ENCODE measurements around the gene QRFP.

The QRFP gene

DNA sequence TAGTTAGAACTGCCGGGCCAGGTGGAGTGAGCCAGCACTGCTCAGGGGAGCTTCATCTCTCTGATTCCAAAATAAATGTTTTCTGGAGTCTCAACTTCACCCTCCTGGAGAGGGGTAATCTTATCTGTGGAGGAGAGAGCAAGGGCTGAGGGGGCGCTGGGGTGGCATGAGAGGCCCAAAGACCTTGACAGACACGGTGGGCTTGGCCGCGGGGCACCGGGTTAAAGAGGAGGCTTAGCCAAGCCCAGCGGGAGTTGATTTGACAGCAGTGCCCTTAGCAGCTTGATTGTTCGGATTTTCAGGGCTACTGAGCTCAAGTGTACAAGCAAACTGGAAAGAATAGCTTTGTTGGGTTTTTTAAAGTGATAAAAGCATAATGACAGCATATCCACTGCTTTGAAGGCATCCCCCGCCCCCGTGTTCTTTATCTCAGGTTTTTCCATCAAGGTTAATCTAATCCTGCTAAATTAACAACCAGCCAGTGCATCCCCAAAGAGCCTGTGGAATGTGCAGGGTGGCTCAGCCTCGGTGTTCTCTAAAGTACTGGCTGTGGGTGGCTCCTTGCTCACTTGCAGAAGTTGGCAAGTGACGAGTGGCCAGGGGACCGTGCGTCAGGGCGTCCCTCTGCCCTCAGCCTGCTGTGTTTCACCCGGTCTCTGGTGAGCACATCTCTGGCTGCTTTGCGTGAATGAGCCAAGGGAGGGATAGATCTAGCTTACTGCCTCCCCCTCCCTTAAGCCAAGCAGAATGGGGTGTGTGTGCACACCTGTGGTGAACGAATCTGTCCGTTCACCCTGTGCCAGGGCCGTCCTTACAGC is 5.5 kb downstream of the QRFP start:
- DNase-seq = no peak

DNA sequence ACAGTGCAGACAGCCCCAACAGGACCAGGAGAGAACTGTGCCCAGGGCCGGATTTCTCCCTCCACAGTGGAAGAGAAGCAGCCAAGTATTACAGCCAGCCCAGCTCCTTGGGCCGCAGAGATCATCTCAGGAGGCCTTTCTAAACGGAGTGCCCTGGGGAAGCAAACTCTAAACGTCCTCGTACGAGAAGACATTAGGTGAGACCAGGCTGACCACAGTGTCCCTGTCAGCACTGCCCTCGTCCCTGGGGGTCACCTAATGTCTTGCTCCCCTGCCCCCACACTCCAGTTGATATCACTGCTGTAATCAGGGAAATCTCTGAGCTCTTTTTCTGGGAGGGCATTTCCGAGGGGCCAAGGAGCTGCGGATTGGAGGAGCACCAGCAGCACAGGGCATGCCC is 6.5 kb downstream of the QRFP start:
- no peak for DNase-seq

DNA sequence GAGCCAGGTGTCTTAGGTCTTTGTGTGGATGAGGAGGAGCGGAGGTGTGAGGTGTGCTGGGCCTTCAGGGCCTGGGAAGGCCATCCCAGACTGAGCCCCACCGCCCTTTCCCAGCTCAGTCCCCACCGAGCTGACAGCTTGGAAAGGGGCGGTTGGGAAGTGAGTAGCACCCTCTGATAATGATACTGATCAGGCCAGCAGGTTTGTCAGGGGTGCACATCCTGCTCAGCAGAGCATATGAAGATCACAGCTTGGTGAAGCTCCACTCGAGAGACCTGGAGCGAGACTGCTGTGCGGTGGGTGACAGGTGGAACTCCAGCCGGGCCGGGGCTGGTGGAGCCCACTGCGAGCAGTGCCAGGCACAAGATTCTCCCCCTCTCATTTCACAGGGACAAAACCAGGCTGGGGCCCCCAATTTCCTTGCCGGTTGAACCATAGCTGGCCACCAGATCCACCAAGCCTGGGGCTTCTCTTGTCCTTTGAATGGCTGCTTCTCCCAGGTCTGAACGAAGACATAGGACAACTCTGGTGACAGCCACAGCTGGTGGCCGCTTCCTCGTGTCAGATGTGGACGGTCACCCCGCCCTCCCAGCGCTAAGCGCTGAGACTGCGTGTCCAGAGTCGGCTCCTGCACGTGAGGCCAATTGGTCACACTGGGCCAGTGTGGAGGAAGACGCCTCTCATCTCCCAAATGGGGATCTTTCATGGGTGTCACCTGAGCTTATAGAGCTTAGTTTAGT is 8.3 kb downstream of the QRFP start:
- no peak for DNase-seq

DNA sequence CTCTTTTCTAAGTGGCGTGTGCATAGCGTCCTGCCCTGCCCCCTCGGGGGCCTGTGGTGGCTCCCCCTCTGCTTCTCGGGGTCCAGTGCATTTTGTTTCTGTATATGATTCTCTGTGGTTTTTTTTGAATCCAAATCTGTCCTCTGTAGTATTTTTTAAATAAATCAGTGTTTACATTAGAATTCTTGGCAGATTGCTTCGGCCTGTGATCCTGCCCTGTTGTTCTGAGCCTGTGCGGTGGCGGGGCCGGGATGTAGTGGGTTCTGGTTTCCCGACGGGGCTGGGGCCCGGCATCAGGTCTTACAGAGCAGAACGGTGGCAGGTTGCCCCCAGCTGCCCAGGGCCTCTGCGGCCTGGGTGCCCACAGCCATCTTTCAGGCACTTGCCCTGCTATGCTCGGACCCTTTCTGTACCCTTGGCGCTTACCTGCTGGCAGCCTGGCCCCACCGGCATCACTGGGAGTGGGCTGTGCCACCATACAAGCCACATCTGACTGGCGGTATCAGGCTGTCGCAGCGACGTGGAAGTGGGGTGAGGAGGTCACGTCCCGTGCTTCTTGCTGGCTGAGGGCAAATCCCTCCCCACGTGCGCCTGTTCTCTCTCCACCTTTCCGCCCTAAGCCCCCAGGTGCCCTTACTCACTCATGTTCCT is 9.0 kb downstream of the QRFP start:
- no peak for DNase-seq

DNA sequence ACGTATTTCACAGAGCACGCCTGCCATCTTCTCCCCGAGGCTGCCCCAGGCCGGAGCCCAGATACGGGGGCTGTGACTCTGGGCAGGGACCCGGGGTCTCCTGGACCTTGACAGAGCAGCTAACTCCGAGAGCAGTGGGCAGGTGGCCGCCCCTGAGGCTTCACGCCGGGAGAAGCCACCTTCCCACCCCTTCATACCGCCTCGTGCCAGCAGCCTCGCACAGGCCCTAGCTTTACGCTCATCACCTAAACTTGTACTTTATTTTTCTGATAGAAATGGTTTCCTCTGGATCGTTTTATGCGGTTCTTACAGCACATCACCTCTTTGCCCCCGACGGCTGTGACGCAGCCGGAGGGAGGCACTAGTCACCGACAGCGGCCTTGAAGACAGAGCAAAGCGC is 9.6 kb downstream of the QRFP start:
- no peak for DNase-seq

DNA sequence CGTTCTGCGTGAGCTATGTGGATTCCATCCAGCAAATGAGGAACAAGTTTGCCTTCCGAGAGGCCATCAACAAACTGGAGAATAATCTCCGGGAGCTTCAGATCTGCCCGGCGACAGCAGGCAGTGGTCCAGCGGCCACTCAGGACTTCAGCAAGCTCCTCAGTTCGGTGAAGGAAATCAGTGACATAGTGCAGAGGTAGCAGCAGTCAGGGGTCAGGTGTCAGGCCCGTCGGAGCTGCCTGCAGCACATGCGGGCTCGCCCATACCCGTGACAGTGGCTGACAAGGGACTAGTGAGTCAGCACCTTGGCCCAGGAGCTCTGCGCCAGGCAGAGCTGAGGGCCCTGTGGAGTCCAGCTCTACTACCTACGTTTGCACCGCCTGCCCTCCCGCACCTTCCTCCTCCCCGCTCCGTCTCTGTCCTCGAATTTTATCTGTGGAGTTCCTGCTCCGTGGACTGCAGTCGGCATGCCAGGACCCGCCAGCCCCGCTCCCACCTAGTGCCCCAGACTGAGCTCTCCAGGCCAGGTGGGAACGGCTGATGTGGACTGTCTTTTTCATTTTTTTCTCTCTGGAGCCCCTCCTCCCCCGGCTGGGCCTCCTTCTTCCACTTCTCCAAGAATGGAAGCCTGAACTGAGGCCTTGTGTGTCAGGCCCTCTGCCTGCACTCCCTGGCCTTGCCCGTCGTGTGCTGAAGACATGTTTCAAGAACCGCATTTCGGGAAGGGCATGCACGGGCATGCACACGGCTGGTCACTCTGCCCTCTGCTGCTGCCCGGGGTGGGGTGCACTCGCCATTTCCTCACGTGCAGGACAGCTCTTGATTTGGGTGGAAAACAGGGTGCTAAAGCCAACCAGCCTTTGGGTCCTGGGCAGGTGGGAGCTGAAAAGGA is 10.9 kb downstream of the QRFP start:
- no peak for DNase-seq

DNA sequence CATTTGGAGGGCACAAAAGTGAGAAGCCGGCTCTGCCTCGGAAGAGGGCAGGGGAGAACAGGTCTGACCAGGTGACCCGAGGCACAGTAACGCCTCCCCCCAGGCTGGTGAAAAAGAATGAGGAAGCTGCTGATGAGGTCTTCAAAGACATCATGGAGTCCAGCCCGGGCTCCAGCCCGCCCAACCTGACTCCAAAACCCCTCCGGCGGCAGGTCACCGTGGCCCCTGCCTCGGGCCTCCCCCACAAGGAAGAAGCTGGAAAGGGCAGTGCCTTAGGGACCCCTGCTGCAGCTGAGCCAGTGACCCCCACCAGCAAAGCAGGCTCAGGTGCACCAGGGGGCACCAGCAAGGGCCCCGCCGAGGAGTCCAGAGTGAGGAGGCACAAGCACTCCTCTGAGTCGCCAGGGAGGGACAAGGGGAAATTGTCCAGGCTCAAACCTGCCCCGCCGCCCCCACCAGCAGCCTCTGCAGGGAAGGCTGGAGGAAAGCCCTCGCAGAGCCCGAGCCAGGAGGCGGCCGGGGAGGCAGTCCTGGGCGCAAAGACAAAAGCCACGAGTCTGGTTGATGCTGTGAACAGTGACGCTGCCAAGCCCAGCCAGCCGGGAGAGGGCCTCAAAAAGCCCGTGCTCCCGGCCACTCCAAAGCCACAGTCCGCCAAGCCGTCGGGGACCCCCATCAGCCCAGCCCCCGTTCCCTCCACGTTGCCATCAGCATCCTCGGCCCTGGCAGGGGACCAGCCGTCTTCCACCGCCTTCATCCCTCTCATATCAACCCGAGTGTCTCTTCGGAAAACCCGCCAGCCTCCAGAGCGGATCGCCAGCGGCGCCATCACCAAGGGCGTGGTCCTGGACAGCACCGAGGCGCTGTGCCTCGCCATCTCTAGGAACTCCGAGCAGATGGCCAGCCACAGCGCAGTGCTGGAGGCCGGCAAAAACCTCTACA is 11.8 kb downstream of the QRFP start:
- no peak for DNase-seq

DNA sequence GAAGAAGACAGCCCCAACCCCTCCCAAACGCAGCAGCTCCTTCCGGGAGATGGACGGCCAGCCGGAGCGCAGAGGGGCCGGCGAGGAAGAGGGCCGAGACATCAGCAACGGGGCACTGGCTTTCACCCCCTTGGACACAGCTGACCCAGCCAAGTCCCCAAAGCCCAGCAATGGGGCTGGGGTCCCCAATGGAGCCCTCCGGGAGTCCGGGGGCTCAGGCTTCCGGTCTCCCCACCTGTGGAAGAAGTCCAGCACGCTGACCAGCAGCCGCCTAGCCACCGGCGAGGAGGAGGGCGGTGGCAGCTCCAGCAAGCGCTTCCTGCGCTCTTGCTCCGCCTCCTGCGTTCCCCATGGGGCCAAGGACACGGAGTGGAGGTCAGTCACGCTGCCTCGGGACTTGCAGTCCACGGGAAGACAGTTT is 12.5 kb downstream of the QRFP start:
- DNase-seq = no peak

DNA sequence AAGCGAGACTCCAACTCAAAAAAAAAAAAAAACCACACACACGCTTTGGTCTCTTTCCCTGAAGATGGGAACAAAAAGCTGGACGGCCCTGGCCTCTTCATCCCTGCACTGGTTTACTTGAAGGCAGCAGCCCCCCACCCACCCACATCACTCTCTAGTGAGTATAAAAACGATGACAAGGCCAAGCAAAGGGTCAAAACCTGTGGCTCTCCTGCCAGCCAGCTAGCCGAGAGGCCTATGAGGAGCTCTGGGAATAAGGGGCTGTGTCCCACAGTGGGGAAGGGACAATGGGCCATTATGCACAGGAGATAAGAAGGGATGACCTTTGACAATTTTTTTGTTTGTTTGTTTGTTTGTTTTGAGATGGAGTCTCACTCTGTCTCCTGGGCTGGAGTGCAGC is 13.1 kb downstream of the QRFP start:
- no peak for DNase-seq

DNA sequence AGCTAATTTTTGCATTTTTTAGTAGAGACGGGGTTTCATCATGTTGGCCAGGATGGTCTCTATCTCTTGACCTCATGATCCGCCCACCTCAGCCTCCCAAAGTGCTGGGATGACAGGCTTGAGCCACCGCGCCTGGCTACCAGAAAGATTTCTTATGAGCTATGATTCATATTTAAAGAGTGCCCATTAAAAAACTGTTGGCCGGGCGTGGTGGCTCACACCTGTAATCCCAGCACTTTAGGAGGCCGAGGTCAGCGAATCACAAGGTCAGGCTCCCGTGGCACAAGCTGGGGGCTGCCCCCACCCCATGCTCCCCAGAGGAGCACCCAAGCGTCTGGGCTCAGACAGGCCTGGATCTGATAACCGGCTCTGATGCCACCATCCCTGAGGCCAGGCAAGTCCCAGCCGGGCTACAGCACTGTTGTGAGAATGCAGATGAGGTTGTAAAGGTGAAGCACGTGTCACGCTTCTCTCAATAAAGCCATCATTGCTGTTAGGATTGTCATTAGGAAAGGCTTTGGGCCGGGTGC is 13.9 kb downstream of the QRFP start:
- no peak for DNase-seq

DNA sequence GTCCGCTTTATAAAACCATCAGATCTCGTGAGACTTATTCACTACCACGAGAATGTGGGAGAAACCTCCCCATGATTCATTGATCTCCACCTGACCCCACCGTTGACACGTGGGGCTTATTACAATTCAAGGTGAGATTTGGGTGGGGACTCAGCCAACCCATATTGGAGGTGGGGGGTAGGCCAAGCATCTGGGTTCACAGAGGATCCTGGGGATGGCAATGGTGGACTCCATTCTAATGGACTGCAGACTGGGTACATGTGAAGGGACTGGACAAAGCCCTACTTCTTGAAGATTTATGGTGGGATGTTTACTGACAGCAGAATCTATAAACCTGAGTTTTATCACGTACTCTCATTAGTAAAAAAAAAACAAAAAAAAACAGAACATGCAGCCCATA is 15.1 kb downstream of the QRFP start:
- no peak for DNase-seq

DNA sequence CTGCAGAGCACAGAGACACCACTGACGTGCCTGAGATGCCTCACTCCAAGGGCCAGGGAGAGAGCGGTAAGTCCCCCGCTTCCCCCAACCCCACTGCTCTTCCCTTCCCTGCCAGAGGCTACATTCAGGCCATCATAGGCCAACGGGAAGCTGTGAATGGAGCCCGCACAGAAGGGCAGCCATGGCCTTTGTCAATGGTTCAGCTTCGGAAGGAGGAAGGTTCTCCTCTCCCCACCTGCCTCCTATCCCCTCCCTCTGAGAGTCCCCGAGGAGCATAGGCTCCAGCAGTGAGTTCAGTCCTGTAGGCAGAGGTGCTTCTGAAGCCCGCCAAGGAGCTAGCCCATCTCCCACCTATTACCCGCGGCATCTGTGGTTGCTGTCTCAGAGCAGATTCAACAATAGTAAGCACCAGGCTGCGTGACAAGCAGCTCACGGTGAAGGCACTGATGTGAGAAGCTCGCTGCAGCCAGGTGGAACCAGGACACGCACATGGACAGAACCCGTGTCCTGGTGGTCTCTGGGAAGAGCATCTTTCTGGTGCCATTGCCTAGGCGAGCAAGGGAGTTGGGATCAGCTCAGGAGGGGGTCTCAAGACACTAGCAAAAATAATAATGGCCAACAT is 15.9 kb downstream of the QRFP start:
- DNase-seq = no peak

DNA sequence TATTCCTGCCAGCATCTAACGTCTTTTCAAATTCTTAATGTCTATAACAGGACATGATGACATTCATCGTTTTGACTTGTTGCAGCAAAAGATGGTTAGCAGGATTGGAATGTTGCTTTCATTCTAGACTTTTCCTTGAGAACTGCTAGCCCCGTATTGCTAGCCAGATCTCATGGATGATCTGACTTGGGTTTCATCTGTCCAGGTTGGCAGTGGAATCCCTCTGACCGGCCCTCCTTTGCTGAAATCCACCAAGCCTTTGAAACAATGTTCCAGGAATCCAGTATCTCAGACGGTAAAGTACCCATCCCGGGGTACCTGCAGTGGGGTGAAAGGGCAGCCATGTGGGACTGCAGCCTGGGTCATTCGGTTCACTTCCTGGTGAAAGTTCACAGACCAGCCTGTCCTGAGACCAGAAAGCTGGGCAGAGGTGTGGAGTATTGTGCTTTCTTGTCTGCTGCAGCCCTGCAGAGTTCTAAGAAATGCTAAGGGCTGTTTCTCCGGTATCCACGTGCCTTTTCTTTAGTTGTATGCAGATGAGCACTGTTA is 16.7 kb downstream of the QRFP start:
- DNase-seq = no peak

DNA sequence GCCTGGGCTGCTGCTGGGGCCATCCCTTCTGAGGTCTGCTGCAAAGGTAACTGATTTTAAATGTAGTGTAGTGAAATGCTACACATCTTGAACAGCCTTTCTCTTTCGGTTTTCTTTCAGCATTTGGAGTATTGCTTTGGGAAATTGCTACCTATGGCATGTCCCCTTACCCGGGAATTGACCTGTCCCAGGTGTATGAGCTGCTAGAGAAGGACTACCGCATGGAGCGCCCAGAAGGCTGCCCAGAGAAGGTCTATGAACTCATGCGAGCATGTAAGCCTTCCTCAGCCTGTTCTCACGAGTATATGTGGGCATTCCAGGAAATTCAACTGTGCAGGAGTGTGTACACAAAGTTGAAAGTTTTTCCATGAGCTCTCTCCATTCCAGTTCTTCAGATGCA is 18.3 kb downstream of the QRFP start:
- no peak for DNase-seq

DNA sequence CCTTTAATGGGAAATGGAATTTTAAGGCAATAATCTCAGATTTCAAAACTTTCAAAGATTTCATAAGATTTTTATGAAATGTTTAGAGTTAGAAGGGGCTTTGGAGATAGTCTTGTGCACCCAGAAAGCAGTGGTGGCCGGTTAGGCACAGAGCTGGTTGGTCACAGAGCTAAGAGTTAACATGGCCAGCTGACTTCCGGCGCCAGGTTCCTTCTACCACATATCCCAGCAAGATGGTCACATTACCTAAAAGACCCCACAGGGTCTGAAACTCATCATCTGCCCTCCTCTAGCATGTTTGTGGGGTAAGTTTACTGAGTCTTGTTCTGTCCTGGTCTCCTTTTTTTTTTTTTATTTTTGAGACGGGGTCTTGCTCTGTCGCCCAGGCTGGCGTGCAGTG is 19.3 kb downstream of the QRFP start:
- no peak for DNase-seq

DNA sequence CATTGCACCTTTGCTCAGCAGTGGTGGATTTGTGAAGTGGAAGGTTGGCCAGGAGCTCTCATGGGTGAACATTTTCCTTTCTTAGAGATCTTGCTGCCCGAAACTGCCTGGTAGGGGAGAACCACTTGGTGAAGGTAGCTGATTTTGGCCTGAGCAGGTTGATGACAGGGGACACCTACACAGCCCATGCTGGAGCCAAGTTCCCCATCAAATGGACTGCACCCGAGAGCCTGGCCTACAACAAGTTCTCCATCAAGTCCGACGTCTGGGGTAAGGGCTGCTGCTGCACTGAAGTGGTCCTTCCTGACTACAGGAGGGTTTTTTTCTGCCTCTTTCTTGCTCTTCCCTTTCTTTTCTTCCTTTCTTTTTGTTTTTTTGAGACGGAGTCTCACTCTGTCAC is 21.8 kb downstream of the QRFP start:
- no peak for DNase-seq

DNA sequence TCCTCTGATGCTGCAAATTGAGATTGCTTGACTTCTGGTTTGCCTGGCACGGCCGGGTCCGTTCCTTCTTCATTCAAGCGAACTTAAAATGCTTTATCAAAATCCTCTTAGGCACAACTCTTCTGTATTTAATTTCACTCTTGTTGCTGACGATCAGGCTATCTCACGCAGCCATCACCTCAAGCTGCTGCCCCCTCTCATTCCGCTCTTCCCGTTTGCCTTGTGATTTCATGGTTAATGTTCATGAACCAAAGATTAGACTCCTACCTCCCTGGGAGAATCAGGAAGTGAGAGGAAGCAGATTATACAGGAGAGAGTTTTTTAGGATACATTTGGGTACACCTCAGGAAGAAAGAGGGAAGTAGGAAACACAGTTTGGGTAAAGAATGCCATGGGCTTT is 22.6 kb downstream of the QRFP start:
- no peak for DNase-seq

DNA sequence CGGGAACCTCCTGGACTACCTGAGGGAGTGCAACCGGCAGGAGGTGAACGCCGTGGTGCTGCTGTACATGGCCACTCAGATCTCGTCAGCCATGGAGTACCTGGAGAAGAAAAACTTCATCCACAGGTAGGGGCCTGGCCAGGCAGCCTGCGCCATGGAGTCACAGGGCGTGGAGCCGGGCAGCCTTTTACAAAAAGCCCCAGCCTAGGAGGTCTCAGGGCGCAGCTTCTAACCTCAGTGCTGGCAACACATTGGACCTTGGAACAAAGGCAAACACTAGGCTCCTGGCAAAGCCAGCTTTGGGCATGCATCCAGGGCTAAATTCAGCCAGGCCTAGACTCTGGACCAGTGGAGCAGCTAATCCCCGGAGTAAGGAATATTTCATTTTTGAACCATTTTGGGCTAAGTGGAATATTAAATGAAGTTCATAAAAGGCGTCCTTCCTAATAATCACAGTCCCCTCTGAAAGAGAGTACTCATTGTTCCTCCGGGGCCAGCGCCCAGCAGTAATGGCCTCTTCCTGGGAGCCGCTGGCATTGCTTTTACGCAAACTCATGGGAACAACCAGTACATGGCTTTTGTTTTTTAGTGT is 23.6 kb downstream of the QRFP start:
- no peak for DNase-seq

DNA sequence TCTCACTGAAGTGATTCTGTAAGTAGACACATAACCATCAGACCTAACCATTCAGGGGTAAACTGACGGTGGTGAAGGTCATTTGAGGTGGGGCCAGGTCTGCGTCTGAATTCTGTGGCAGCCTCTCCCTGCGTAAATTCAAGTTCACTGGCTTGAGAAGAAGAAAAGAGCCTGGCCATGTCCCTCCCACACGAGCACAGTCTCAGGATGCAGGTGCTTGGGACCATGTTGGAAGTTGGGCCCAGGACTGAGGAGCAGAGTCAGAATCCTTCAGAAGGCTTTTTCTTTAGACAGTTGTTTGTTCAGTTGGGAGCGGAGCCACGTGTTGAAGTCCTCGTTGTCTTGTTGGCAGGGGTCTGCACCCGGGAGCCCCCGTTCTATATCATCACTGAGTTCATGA is 24.1 kb downstream of the QRFP start:
- DNase-seq = no peak

DNA sequence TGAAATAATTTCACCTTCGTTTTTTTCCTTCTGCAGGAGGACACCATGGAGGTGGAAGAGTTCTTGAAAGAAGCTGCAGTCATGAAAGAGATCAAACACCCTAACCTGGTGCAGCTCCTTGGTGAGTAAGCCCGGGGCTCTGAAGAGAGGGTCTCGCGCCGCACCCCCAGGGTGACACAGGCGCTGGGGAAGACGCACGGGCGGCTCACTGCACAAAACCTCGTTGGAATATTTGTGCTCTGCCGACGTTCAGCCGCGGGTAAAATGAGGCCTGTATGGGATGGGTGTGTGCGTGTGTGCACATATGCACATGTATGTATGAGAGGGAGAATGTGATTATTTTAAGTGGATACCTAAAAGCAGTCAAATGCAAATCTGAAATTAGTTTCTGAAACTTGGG is 24.5 kb downstream of the QRFP start:
- DNase-seq = no peak

Data from fibroblast of skin of scalp (primary cell).